Endodermal cell (in vitro differentiated cells): Measurements from ENCODE around the gene SLC12A4. TPM values are rescaled to one million over a fixed set of nuclear protein-coding genes. Genes with fewer than 3 reads are reported as not detected.

Source experiments
- DNase-seq: peaks from one replicate; pipeline ENCODE4 v3.0.0-alpha.2; 2017
- H3K27ac ChIP-seq: 2 replicates; pipeline ENCODE4 v1.5.1; 2013; ENCODE audit warnings: mild to moderate bottlenecking, low read depth, low read length, moderate library complexity
- H3K27me3 ChIP-seq: 2 replicates; pipeline ENCODE4 v1.6.1; 2013; ENCODE audit warnings: mild to moderate bottlenecking, low read length, moderate library complexity; ENCODE audit not compliant: insufficient read depth, control insufficient read depth, poor library complexity, severe bottlenecking
- H3K36me3 ChIP-seq: 2 replicates; pipeline ENCODE4 v1.7.0; 2013; ENCODE audit warnings: mild to moderate bottlenecking, low read length, moderate library complexity; ENCODE audit not compliant: control insufficient read depth, insufficient read depth
- H3K4me1 ChIP-seq: one replicate; pipeline ENCODE4 v1.7.0; 2013; ENCODE audit warnings: low read length; ENCODE audit not compliant: control insufficient read depth, insufficient read depth
- H3K4me3 ChIP-seq: 2 replicates; pipeline ENCODE4 v1.5.1; 2013; ENCODE audit warnings: mild to moderate bottlenecking, low read length, moderate library complexity
- H3K9ac ChIP-seq: 2 replicates; pipeline ENCODE4 v1.6.1; 2013; ENCODE audit warnings: mild to moderate bottlenecking, low read length, moderate library complexity; ENCODE audit not compliant: poor library complexity, severe bottlenecking; ENCODE audit errors: extremely low read depth
- H3K9me3 ChIP-seq: 2 replicates; pipeline ENCODE4 v1.6.1; 2013; ENCODE audit warnings: mild to moderate bottlenecking, low read length, moderate library complexity; ENCODE audit not compliant: control insufficient read depth
- H3K27ac Mint-ChIP-seq: 2 replicates; pipeline ENCODE4 v1.8.0; 2020; ENCODE audit warnings: mixed read lengths
- H3K27me3 Mint-ChIP-seq: 2 replicates; pipeline ENCODE4 v1.8.0; 2021; ENCODE audit warnings: mild to moderate bottlenecking, mixed read lengths; ENCODE audit not compliant: insufficient read depth
- H3K36me3 Mint-ChIP-seq: 2 replicates; pipeline ENCODE4 v1.8.0; 2020; ENCODE audit warnings: low read depth, mixed read lengths
- H3K4me1 Mint-ChIP-seq: 2 replicates; pipeline ENCODE4 v1.8.0; 2020; ENCODE audit warnings: mixed read lengths
- H3K4me3 Mint-ChIP-seq: 2 replicates; pipeline ENCODE4 v1.8.0; 2020; ENCODE audit warnings: mild to moderate bottlenecking, moderate library complexity, mixed read lengths
- H3K9me3 Mint-ChIP-seq: 2 replicates; pipeline ENCODE4 v1.8.0; 2020; ENCODE audit warnings: mild to moderate bottlenecking, mixed read lengths
- WGBS, 2 experiments: methylation state at CpG; one replicate each; pipeline versions ENCODE4 v1.1.5 to v1.1.7; 2013; ENCODE audit warnings: missing lambda C conversion rate in 2 of 2, mixed read lengths in 1 of 2; ENCODE audit not compliant: insufficient coverage in 1 of 2, insufficient read length in 1 of 2; 5-methylcytosine and 5-hydroxymethylcytosine counted together
- total RNA-seq, 2 donors: library from RNA; stranded (reverse); fragmentation: NEBNext Ultra II Directional in 1 of 2; extraction: Animal tissue kit (Norgen Biotek cat#: 25700) in 1 of 2; gene quantifications; 2 replicates in 1 of 2; 3 replicates in 1 of 2; pipeline ENCODE4 v1.2.1, GENCODE V29; 2021
- TF ChIP-seq, protein P1 (sequence below): fragments of 200-600 bp; sonication (generic); conservative IDR thresholded peaks from 2 replicates; pipeline ENCODE4 v1.5.0; 2021; ENCODE audit warnings: antibody characterized with exemption, mild to moderate bottlenecking

Gene SLC12A4
- total RNA-seq, 2 donors from 2014 or later: 37.9 to 43.4 TPM

DNA sequence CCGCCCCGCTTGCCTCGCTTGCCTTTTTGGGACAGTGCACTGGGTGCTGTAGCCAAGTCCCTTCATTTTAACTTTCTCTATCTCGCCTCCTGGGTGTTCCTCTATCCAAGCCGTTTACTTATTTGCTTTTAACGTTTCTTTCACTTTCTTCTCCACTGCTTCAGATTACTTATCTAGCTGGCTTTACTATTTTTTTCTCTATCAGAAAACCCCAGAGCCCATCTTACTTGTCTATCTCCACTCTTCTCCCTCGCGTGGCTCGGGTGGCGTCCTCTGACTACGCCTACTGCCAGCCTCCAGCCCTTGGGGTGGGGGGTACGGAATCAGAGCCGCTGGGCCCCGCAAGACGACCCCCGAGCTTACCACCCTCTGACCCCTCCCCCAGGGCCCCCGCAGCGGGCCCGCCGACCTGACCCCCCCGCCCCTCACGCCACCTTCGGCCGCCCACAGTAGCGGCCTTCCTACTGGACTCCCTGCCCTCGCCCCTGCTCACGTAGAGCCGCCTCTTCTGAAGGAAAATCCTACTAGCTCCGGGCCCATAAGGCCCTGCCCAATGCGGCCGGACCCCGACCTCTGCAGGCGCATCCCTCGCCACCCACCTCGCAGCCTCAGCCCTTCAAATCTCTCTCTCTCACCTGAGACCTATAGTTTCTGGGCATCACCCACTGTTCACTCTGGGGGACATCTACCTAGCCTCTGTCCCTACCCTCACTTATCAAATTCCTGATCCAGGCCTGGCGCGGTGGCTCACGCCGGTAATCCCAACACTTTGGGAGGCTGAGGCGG lies 1.0 kb upstream of the SLC12A4 start:
- H3K4me3 Mint-ChIP-seq: peak overlapping the region; percentile 81
- Histone ChIP-seq H3K36me3 (peaks cover 3% of the 10 kb centered on the region), H3K4me1 (peaks cover 15% of the 10 kb centered on the region), H3K27me3 (no peaks in the 10 kb centered on the region), H3K4me3 (no peak overlapping the region), H3K27ac (no peak overlapping the region), H3K9ac (no peak overlapping the region), H3K9me3 (no peaks in the 10 kb centered on the region)
- TF ChIP-seq, protein P1, sequence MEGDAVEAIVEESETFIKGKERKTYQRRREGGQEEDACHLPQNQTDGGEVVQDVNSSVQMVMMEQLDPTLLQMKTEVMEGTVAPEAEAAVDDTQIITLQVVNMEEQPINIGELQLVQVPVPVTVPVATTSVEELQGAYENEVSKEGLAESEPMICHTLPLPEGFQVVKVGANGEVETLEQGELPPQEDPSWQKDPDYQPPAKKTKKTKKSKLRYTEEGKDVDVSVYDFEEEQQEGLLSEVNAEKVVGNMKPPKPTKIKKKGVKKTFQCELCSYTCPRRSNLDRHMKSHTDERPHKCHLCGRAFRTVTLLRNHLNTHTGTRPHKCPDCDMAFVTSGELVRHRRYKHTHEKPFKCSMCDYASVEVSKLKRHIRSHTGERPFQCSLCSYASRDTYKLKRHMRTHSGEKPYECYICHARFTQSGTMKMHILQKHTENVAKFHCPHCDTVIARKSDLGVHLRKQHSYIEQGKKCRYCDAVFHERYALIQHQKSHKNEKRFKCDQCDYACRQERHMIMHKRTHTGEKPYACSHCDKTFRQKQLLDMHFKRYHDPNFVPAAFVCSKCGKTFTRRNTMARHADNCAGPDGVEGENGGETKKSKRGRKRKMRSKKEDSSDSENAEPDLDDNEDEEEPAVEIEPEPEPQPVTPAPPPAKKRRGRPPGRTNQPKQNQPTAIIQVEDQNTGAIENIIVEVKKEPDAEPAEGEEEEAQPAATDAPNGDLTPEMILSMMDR: peak; percentile 10
- no peaks in the 10 kb centered on the region for H3K9me3 Mint-ChIP-seq
- H3K27me3 Mint-ChIP-seq: peaks cover 15% of the 10 kb centered on the region
- peaks cover 21% of the 10 kb centered on the region for H3K4me1 Mint-ChIP-seq
- peak overlapping the region; percentile 75 for H3K27ac Mint-ChIP-seq
- WGBS, 2 experiments: 72 to 86% methylated on average over 26 to 38 of the region's 40 CpGs
- DNase-seq: peak; percentile 90
- no peaks in the 10 kb centered on the region for H3K36me3 Mint-ChIP-seq

DNA sequence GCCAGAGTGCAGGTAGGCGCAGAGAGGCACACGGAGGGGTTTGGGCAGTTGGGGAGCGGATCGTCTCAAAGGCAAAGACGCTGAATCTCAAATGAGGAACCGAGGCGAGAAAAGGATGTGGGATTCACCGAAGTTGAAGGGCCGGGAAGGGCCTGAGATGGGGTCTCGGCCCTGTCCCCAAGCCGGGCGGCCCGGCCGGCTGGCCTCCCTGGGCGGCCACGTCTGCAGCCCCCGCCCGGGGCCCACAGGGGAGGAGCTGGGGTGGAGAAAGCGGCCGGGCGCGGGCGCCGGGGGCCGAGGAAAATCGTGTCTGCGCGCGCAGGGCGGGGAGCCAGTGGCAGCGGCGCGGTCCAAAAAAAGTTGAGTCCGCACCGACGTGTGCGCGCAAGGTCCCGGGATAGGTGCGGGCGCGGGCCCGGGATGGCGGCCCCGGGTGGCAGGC lies 458 bp downstream of the SLC12A4 start:
- WGBS, 2 experiments: 2% methylated on average over 28 to 45 of the region's 45 CpGs
- Mint-ChIP-seq H3K27me3 (peaks cover 15% of the 10 kb centered on the region), H3K4me3 (peak overlapping the region; percentile 81), H3K4me1 (peaks cover 21% of the 10 kb centered on the region), H3K9me3 (no peaks in the 10 kb centered on the region), H3K27ac (peak overlapping the region; percentile 81), H3K36me3 (peaks cover 2% of the 10 kb centered on the region)
- peaks cover 9% of the 10 kb centered on the region for H3K36me3 ChIP-seq
- H3K9ac ChIP-seq: peak overlapping the region; percentile 76
- TF ChIP-seq, protein P1: no peak
- H3K27ac ChIP-seq: no peak overlapping the region
- peak; percentile 67 for DNase-seq
- H3K4me3 ChIP-seq: peak overlapping the region; percentile 95
- no peaks in the 10 kb centered on the region for H3K27me3 ChIP-seq
- H3K9me3 ChIP-seq: no peaks in the 10 kb centered on the region
- peaks cover 16% of the 10 kb centered on the region for H3K4me1 ChIP-seq

DNA sequence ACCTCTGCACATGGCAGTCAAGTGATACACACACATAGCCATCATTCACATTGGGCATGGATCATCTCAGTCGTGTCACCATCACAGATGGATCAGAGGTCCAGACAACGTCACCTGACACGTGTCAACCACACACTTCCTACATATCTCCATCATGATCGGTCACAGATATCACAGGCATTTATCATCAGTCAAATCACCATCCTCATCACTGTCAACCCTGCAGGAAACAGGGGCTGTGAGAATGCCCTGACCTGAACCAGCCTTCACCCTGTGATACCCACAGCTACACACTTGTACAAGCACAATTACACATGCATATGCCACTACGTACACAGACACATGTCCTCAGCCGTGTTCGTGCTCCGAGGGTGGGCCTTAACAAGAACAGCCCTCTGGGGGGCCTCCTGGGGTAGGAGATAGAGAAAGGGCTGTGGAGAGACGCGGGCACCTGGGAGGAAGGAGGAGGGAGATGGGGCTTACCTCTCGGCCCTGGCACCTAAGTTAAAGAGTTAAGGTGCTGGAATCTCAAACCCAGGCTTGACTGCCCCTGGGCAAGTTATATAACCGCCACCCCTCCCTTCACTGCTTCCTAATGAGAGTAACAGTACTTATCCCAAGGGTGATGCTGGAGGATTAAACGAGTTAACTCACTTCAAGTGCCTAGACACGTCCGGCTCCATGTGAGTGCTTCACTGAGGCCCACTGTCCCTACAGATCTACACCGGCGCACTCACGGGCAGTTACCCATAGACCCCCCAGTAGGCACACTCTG lies 1.1 kb downstream of the SLC12A4 start:
- TF ChIP-seq, protein P1: no peak
- Mint-ChIP-seq H3K9me3 (no peaks in the 10 kb centered on the region), H3K36me3 (peaks cover 8% of the 10 kb centered on the region), H3K4me3 (peak overlapping the region; percentile 81), H3K4me1 (peaks cover 21% of the 10 kb centered on the region), H3K27me3 (peaks cover 15% of the 10 kb centered on the region), H3K27ac (peak overlapping the region; percentile 81)
- WGBS, 2 experiments: 41 to 59% methylated on average over 9 to 18 of the region's 18 CpGs
- Histone ChIP-seq H3K9me3 (no peaks in the 10 kb centered on the region), H3K27me3 (no peaks in the 10 kb centered on the region), H3K36me3 (peaks cover 14% of the 10 kb centered on the region), H3K4me3 (peak overlapping the region; percentile 95), H3K4me1 (peaks cover 16% of the 10 kb centered on the region), H3K9ac (peak overlapping the region; percentile 76), H3K27ac (no peak overlapping the region)
- peak; percentile 70 for DNase-seq
